Stimulated activated CD4-positive, alpha-beta T cell treated with anti-CD3 and anti-CD28 coated beads, Interleukin-1b, Interleukin-23, amount 100 ng/mL, for 4 hours (primary cell): ENCODE measurements around the gene WHRN.

ENCODE experiments used
- DNase-seq, 2 donors: peaks; one replicate each; pipeline ENCODE4 v3.0.0-alpha.2; 2020; ENCODE audit warnings: low read depth in 2 of 2

WHRN gene

DNA sequence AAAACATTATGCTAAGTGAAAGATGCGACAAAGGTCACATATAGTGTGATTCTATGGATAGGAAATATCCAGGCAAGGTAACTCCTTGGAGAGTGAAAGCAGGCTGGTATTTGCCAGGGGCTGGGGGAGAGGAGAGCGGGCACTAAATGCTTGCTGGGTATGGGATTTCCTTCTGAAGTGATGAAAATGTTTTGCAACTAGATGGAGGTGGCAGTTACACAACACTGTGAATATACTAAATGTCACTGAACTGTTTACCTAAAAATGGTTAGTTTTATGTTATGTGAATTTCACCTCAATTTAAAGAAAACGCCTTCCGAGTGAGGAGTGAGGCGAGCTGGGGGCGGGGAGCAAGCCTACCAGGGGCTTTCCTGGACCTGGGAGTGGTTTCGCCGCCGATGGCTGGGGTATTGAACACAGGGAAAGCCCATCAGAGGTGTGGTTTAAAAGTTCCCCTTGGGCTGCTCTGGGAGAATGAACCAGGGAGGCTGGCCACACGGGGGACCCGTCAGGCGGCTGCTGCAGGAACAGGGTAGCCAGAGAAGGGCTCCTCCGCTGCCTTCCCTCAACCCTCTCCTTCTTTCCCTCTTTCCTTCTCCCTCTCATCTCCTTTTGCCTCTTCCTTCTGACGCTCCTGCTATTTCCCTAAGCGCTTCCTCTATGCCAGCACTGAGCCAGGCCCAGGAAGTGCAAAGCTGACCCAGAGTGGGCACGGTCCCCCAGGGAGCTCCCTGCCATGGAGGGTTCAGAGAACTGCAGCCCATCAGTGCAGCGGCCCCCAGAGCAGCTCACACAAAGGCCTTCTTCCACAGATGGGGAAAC, 122.4 kb downstream of the WHRN start:
- peak; percentile 27 to 65 for DNase-seq

DNA sequence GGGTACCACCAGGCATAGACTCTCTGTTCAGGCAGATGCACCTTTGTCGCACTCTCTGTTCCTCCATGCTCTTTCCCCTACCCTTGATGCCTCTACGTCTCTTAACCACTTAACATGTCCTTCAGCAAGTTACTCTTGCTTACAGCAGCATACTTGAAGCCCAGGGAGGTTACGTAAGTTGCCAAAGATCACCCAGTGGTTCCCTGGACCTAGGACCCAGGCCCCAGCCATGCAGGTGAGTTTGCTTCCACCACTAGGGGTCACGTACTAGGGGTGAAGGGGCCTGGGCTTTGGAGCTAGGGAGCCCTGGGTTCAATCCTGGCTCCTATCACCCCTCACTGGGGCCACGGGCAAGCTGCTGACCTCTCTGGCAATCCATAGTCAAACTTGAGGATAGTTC, 126.4 kb downstream of the WHRN start:
- DNase-seq: no peak

- no peak for DNase-seq
These were observed 127.3 kb downstream of the WHRN start for GRCh38 chr9:114378016-114378415.

GRCh38 chr9:114376586-114377445, 128.5 kb downstream of the WHRN start:
- no peak for DNase-seq

GRCh38 chr9:114375386-114376175, 129.7 kb downstream of the WHRN start:
- no peak for DNase-seq

DNA sequence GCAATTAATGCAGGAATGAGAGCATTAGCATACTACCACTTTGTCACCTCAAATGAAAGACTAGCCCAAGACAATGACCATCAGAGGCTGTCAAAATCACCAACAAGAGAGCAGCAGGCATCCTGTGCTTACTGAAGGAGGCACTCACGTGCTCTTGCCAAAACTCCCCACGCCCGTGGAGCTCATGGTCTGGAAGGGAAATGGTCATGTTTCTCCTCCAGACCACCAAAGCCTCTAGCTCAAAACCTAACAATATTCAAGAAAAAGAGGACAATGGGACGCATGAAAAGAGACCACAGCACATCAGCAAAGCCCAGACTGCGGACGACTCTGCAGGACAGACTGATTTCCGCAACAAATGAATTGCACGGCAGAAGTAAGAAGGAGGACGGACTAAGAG, 130.3 kb downstream of the WHRN start:
- no peak for DNase-seq

DNA sequence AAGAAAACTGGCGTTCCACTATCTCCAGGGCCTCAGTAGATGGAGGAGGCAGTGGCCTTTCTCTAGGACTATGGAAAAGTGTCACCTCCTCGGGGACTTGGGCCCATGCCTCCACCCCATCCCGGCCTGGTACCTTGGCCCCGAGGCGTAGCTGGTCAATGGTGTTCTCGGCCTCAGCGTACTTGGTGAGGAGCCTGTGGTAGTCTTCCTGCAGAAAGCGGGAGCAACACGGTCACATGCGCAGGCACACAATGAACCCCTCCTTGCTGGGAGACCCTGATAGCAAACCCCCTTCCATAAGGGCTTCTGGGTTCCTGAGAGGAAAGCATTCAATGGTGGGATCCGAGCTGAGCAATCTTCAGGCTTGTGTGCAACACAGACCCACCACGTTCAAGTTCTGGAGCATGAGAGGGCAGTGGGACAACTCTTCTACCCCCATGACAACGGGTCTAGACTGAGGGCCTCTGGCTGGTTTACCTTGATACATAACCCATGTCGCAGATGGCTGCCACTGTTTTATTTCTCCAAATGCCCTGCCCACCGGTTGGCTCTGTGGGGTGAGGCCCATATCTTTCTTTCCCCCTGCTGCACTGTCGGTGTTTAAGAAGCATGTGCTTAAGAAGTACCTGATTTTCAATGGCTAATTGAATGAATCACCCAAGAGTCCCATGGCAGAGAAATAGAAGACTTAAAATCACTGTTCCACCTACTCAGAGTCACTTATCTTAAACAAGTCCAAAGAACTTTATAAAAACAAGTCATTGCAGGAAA, 131.1 kb downstream of the WHRN start:
- no peak for DNase-seq

DNA sequence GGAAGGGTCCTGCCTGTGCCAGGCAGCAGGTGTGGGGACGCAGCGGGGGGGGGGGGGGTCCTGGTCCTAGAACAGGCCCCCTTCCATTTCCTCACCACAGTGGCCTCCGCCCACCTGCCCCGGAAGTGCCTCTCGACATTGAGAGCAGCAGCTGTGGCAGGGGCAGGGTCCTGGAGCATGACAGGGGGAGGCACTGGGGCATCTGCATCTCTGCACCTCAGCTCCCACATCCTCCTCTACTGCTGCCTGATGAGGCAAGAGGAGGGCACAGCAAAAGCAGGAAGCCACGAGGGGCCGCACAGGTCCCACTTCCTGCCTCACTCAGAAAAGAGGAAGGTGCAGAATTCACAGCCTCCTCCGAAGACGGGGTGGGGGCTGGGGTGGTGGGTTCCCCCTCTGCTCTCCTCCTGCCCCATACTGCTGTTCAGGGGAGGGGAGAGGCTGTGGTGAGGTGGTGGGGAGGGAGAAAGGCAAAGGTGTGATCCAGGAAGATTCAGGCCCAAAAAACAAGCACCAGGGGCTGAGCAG, 132.3 kb downstream of the WHRN start:
- peak; percentile 46 to 49 for DNase-seq

DNA sequence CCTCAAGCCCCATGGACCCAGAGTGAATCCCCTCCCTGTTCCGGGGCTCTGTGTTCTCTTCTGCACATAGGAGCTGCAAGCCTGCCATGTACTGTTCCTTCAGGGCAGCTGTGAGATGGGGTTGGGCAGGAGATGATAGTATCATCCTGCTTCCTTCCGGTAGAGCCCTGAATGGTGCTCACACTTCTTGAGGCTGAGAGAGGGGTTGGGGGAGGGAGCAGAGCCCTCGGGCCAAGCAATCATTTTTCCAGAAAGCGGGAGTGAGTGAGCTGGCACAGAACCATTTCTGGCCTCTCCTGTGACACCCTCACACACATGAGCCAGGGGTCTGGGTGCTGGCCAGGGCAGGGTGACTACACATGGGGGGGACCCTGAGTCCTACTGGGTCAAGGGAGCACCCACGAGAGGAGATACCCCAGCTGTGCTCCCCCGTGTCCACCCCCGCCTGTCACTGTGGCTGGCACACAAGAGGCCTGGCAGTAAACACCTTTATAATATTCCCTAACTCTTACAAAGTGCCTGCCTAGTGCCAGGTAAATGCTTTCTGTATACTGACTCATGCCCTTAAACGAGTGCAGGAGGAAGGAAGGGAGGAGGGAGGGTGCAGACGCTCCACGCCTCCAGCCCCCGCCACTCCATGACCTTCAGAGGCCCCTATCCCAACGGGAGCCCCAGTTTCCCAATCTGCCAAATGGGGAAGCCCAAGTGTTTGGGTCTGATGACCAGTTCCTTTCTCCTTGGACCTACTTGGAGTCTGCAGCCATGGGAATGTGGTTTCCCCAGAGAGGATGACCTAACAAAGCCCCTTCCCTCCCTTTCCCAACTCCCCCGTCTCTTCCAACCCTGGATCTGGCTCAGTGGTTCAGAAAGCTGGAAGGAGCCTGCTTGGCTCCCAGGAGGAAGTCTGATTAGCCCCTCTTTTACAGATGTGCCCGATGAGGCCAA, 133.0 kb downstream of the WHRN start:
- no peak for DNase-seq

GRCh38 chr9:114371343-114371944, 133.8 kb downstream of the WHRN start:
- no peak for DNase-seq

- DNase-seq: no peak
These were observed 134.3 kb downstream of the WHRN start for GRCh38 chr9:114370968-114371320.

DNA sequence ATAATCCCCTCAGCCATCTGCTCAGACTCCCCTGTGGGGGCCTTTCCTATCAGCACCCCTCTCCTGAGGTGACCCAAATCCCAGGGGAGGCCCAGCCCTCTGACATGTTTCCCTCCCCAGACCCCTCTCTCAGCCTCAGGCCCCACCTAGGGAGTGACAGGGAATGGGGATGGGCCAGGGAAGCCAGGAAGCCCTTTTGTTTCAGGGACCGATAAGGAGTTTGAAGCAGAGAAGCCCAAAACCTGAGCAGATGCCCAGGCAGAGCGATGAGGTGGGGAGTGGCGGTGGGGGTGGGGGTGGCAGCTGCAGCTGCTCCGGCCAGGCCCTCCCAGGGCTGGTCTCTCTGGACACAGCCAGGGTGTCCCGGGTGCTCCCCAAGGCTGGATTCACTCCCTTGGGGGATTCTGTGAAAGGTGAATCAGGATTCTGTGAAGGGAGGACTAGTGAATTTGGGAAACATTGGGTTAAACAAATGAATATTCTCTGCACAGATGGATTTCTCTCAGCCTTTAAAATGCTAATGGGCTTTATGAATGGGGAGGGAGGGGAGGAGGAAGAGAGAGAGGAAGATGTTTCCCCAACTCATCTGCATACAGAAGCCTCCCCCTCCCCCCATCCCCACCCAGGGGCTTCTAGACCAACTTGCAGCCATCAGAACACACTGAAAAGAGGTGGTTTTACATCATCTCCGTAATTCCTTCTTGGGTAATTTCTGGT, 134.9 kb downstream of the WHRN start:
- no peak for DNase-seq

DNA sequence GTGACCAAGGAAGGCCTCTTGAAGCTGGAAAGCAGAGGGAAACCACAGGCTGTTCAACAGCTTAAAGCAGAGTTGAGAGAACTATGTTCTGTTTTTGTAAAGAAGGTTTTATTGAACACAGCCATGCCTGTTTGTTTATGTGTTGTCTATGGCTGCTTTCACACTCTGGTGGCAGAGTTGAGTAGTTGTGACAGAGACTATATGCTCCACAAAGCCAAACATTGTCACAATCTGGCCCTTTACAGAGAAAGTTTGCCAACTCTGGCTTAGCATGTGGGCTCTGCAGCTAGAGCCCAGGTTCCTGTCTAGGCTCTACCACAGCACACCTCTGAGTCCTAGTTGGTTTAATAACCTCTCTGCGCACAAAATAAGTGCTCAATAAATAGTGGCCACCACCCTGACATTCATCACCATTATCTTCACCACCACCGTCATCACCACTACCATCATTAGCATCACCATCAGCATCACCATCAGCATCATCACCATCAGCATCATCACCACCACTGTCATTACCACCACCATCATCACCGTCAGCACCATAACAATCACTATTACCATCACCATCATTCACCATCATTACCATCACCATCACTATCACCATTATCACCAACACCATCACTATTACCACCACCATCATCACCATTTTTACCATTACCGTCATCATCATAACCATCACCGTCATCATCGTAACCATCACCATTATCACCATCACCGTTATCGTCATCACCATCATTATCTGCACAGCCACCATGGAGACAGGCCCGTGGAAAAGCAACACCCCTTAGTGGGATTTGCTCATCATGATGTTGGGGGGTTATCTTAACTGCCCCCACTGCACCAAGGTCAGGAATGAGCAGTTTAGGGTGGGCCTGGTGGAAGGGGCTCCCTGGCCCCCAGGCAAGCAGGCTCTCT, 135.8 kb downstream of the WHRN start:
- DNase-seq: no peak

- DNase-seq: no peak
These were observed 137.3 kb downstream of the WHRN start for GRCh38 chr9:114367772-114368569.

DNA sequence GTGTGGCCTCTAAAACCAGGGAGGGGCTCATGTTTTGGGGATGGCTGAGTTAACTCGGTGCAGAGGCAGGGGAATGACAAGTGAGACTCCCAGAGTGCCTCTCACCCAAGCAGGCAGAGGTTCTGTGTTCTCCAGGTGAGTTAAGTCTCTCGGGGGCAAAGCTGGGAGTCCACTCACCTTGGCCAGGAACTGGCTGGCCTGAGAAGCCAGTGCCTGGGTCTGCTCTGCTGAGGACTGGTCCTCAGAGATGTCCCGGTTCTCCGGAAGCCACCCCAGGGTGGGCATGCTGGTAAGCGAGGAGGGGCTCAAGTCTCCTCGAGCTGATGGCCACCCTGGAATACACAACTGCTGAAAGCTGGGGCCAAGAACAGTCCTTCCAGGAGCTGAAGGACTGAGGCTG, 137.9 kb downstream of the WHRN start:
- no peak for DNase-seq

DNA sequence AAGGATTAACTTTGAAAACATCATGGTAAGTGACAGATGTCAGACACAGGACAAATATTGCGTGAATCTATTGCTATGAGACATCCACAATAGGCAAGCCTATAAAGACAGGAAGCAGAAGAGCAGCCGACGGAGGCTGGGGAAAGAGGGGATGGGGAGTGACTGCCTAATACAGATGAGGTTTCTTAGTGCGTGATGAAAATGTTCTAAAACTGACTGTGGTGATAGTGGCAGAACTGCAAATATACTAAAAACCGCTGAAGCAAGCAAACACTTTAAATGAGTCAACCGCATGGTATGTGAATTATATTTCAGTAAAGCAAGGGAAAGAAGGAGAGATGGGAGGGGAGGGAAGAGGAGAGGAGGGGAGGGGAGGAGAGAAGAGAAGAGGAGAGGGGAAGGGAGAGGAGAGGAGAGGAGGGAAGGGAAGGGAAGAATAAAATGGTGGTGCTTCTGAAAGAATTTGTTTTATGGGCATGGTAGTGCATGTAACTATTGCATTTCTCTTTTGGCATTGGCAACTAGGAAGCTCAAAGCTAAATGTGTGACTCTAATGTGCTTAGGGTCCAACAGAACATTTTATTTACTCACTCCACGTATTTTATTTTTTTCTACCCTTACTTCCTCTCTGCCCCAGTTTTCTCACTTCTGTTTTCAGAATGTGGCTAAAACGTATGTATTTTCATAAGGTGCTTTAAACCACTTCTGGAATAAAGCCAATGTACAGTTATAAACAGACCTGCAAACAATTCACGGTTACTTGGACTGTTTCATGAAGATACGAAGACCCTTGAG, 138.7 kb downstream of the WHRN start:
- no peak for DNase-seq
